ENCODE measurements around the gene SEMA3A.

- no peak for TF ChIP-seq CTCF (conservative IDR thresholded peaks at IDR 0.05)
- TF ChIP-seq EZH2 (IDR thresholded peaks at IDR 0.05; ENCODE audit: low read depth), result no peak
Measured at GRCh38 chr7:84136809-84137208, 57.8 kb downstream of the SEMA3A start.

All from PC-9 (cell line).